Parathyroid adenoma (tissue), 2 donors: ENCODE results near the gene PPIF.

Source experiments
- H2AFZ ChIP-seq: fragments of 300-600 bp; sonication (generic); one replicate; pipeline ENCODE4 v1.7.0; 2017; ENCODE audit warnings: antibody characterized with exemption, mild to moderate bottlenecking
- H3K27ac ChIP-seq: fragments of 300-600 bp; sonication (generic); one replicate; pipeline ENCODE4 v1.7.0; 2017
- H3K27me3 ChIP-seq: fragments of 300-600 bp; sonication (generic); one replicate; pipeline ENCODE4 v1.7.0; 2017; ENCODE audit warnings: low read length; ENCODE audit not compliant: control insufficient read depth, insufficient read depth
- H3K36me3 ChIP-seq: fragments of 300-600 bp; sonication (generic); one replicate; pipeline ENCODE4 v1.7.0; 2017; ENCODE audit warnings: low read length; ENCODE audit not compliant: control insufficient read depth, insufficient read depth
- H3K4me1 ChIP-seq: fragments of 300-600 bp; sonication (generic); one replicate; pipeline ENCODE4 v1.7.0; 2017; ENCODE audit warnings: control low read depth
- H3K4me2 ChIP-seq: fragments of 300-600 bp; sonication (generic); one replicate; pipeline ENCODE4 v1.7.0; 2017; ENCODE audit warnings: low read length
- H3K4me3 ChIP-seq: fragments of 300-600 bp; sonication (generic); one replicate; pipeline ENCODE4 v1.7.0; 2017; ENCODE audit warnings: low read depth, low read length
- H3K79me2 ChIP-seq: fragments of 300-600 bp; sonication (generic); one replicate; pipeline ENCODE4 v1.7.0; 2017; ENCODE audit warnings: control low read depth
- H3K9ac ChIP-seq: fragments of 300-600 bp; sonication (generic); one replicate; pipeline ENCODE4 v1.7.0; 2017; ENCODE audit warnings: mild to moderate bottlenecking
- H3K9me3 ChIP-seq: fragments of 300-600 bp; sonication (generic); one replicate; pipeline ENCODE4 v1.7.0; 2017; ENCODE audit warnings: low read length; ENCODE audit not compliant: control insufficient read depth
- TF ChIP-seq, protein P1 (sequence below): fragments of 300-600 bp; sonication (generic); IDR thresholded peaks from one replicate; pipeline ENCODE4 v1.7.0; 2017; ENCODE audit warnings: antibody characterized with exemption, mild to moderate bottlenecking
- donor health status: primary hyperparathyroidism.

Gene PPIF

DNA sequence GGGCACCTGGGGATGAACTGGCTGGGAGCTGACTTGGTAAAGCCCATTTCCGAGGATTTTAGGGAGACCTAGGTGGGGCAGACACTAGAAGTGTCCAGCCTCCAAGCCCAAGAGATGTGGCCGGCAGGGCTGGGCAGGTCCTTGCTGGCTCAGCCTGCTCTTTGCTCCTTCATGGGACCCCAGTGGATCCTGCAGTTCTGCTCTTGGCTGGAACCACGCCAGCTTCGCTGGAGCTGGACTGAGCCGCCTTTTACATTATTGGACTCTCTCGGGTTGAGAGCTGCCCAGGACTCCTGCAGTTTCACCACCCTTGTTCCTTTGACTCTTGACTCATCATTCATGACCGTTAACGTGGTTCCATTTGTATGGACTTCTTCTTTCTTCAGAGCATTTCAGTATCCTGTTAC lies 5.7 kb downstream of the PPIF start:
- no peaks in the 10 kb centered on the region for H3K27me3 ChIP-seq
- H2AFZ ChIP-seq, result no peak overlapping the region
- H3K79me2 ChIP-seq, result no peaks in the 10 kb centered on the region
- no peak overlapping the region for H3K4me3 ChIP-seq
- H3K9ac ChIP-seq, result no peak overlapping the region
- TF ChIP-seq, protein P1, sequence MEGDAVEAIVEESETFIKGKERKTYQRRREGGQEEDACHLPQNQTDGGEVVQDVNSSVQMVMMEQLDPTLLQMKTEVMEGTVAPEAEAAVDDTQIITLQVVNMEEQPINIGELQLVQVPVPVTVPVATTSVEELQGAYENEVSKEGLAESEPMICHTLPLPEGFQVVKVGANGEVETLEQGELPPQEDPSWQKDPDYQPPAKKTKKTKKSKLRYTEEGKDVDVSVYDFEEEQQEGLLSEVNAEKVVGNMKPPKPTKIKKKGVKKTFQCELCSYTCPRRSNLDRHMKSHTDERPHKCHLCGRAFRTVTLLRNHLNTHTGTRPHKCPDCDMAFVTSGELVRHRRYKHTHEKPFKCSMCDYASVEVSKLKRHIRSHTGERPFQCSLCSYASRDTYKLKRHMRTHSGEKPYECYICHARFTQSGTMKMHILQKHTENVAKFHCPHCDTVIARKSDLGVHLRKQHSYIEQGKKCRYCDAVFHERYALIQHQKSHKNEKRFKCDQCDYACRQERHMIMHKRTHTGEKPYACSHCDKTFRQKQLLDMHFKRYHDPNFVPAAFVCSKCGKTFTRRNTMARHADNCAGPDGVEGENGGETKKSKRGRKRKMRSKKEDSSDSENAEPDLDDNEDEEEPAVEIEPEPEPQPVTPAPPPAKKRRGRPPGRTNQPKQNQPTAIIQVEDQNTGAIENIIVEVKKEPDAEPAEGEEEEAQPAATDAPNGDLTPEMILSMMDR, result no peak
- no peaks in the 10 kb centered on the region for H3K36me3 ChIP-seq
- H3K9me3 ChIP-seq, result no peaks in the 10 kb centered on the region
- H3K27ac ChIP-seq, result no peak overlapping the region
- peaks cover 9% of the 10 kb centered on the region for H3K4me1 ChIP-seq
- no peak overlapping the region for H3K4me2 ChIP-seq

DNA sequence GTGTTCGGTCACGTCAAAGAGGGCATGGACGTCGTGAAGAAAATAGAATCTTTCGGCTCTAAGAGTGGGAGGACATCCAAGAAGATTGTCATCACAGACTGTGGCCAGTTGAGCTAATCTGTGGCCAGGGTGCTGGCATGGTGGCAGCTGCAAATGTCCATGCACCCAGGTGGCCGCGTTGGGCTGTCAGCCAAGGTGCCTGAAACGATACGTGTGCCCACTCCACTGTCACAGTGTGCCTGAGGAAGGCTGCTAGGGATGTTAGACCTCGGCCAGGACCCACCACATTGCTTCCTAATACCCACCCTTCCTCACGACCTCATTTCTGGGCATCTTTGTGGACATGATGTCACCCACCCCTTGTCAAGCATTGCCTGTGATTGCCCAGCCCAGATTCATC lies 6.5 kb downstream of the PPIF start:
- no peaks in the 10 kb centered on the region for H3K79me2 ChIP-seq
- no peak overlapping the region for H3K9ac ChIP-seq
- no peak overlapping the region for H3K27ac ChIP-seq
- no peak overlapping the region for H2AFZ ChIP-seq
- H3K27me3 ChIP-seq, result no peaks in the 10 kb centered on the region
- H3K4me2 ChIP-seq, result no peak overlapping the region
- no peaks in the 10 kb centered on the region for H3K9me3 ChIP-seq
- H3K4me1 ChIP-seq, result peaks cover 6% of the 10 kb centered on the region
- H3K36me3 ChIP-seq, result no peaks in the 10 kb centered on the region
- H3K4me3 ChIP-seq, result no peak overlapping the region
- TF ChIP-seq, protein P1, result no peak

DNA sequence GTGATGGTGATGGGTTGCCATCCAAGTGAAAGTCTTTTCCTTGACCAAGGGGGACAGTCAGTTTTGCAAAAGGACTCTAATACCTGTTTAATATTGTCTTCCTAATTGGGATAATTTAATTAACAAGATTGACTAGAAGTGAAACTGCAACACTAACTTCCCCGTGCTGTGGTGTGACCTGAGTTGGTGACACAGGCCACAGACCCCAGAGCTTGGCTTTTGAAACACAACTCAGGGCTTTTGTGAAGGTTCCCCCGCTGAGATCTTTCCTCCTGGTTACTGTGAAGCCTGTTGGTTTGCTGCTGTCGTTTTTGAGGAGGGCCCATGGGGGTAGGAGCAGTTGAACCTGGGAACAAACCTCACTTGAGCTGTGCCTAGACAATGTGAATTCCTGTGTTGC lies 6.9 kb downstream of the PPIF start:
- H3K4me2 ChIP-seq, result no peak overlapping the region
- H3K36me3 ChIP-seq, result no peaks in the 10 kb centered on the region
- no peak overlapping the region for H2AFZ ChIP-seq
- no peaks in the 10 kb centered on the region for H3K27me3 ChIP-seq
- peaks cover 2% of the 10 kb centered on the region for H3K4me1 ChIP-seq
- no peak overlapping the region for H3K27ac ChIP-seq
- no peaks in the 10 kb centered on the region for H3K9me3 ChIP-seq
- no peak overlapping the region for H3K9ac ChIP-seq
- H3K79me2 ChIP-seq, result no peaks in the 10 kb centered on the region
- TF ChIP-seq, protein P1, result no peak
- H3K4me3 ChIP-seq, result no peak overlapping the region

DNA sequence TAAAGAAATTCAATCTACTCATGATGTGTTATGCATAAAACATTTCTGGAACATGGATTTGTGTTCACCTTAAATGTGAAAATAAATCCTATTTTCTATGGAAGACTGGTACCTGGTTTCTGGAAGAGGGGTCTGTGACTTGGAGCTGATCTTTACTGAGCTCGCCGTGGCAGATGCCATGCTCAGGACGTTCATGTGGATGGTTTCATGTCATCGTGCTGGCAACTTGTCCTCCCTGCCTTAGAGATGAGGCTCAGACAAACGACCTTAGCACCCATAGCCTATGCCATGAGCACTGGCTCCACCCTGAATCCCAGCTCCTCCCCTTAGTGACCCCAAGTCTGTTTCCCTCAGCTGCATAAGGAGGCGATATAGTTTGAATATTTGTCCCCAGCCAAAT lies 7.3 kb downstream of the PPIF start:
- Histone ChIP-seq H3K4me2 (no peak overlapping the region), H3K79me2 (no peaks in the 10 kb centered on the region), H3K36me3 (no peaks in the 10 kb centered on the region), H3K27me3 (no peaks in the 10 kb centered on the region), H3K4me1 (no peaks in the 10 kb centered on the region), H3K9ac (no peak overlapping the region), H3K27ac (no peak overlapping the region), H3K4me3 (no peak overlapping the region), H3K9me3 (no peaks in the 10 kb centered on the region), H2AFZ (no peak overlapping the region)
- TF ChIP-seq, protein P1, result no peak

DNA sequence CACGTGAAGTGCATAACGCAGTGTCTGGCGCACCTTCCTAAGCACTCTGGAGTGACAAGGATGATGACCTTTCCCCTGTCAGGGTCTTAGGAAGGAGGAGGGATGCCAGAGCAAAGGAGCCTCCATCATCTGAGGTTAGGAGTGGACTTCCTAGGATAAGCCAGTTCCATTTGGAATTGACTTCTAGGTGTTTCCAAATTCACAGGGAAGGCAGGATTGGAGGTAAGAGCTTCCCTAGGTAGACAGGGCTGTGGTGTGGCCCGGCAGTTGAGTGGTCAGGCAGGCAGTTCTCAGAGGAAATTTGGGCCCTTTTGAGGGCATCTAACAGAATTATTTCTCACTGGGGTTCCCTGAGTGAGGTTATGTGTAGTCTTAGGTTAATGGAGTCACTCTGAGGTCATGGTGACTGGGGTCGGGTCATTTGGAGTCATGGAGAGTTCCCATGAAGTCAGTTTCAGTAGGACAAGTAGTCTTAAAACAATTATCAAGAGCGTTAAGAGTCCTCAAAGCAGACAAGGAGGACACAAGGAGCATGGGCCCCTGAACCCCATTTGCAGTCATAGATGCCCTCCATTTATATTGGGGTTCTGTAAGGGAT lies 8.2 kb downstream of the PPIF start:
- Histone ChIP-seq H3K27me3 (no peaks in the 10 kb centered on the region), H3K9me3 (no peaks in the 10 kb centered on the region), H3K27ac (no peak overlapping the region), H3K4me1 (no peaks in the 10 kb centered on the region), H3K4me3 (no peak overlapping the region), H3K9ac (no peak overlapping the region), H3K36me3 (no peaks in the 10 kb centered on the region), H2AFZ (no peak overlapping the region), H3K79me2 (no peaks in the 10 kb centered on the region), H3K4me2 (no peak overlapping the region)
- TF ChIP-seq, protein P1, result no peak
